Measurements from ENCODE around the gene PPP1CA.

PPP1CA gene

GRCh38 chr11:67364783-67365722 lies 36.6 kb downstream of the PPP1CA start:
- H3K27me3 Mint-ChIP-seq = no peaks in the 10 kb centered on the region
- H3K4me3 Mint-ChIP-seq = no peak overlapping the region
- no peaks in the 10 kb centered on the region for H3K36me3 Mint-ChIP-seq
- no peak overlapping the region for H3K27ac Mint-ChIP-seq
- no peaks in the 10 kb centered on the region for H3K9me3 Mint-ChIP-seq
- H3K4me1 Mint-ChIP-seq = peaks cover 19% of the 10 kb centered on the region

GRCh38 chr11:67364169-67364568 lies 37.5 kb downstream of the PPP1CA start:
- H3K4me1 Mint-ChIP-seq = peaks cover 19% of the 10 kb centered on the region
- no peak overlapping the region for H3K4me3 Mint-ChIP-seq

GRCh38 chr11:67357831-67358670 lies 43.6 kb downstream of the PPP1CA start:
- Mint-ChIP-seq H3K4me1 (peaks cover 28% of the 10 kb centered on the region), H3K27me3 (no peaks in the 10 kb centered on the region), H3K36me3 (no peaks in the 10 kb centered on the region), H3K4me3 (no peak overlapping the region), H3K9me3 (no peaks in the 10 kb centered on the region), H3K27ac (no peak overlapping the region)

More at GRCh38 chr11:67364169-67364568, 37.5 kb downstream of the PPP1CA start:
- Mint-ChIP-seq H3K9me3 (no peaks in the 10 kb centered on the region), H3K27me3 (no peaks in the 10 kb centered on the region), H3K27ac (no peak overlapping the region), H3K36me3 (no peaks in the 10 kb centered on the region)

- Mint-ChIP-seq H3K9me3 (no peaks in the 10 kb centered on the region), H3K4me1 (peaks cover 29% of the 10 kb centered on the region), H3K36me3 (no peaks in the 10 kb centered on the region), H3K27ac (peak overlapping the region; percentile 53), H3K27me3 (no peaks in the 10 kb centered on the region), H3K4me3 (peak overlapping the region; percentile 11)
These were observed 44.6 kb downstream of the PPP1CA start for GRCh38 chr11:67356864-67357561.

GRCh38 chr11:67356387-67356863 lies 45.2 kb downstream of the PPP1CA start:
- H3K9me3 Mint-ChIP-seq = no peaks in the 10 kb centered on the region
- peak overlapping the region; percentile 32 for H3K27ac Mint-ChIP-seq
- peak overlapping the region; percentile 11 for H3K4me3 Mint-ChIP-seq
- H3K4me1 Mint-ChIP-seq = peaks cover 34% of the 10 kb centered on the region
- H3K27me3 Mint-ChIP-seq = no peaks in the 10 kb centered on the region
- H3K36me3 Mint-ChIP-seq = no peaks in the 10 kb centered on the region

- H3K4me3 Mint-ChIP-seq = no peak overlapping the region
- H3K4me1 Mint-ChIP-seq = peaks cover 39% of the 10 kb centered on the region
- H3K27ac Mint-ChIP-seq = no peak overlapping the region
- H3K9me3 Mint-ChIP-seq = no peaks in the 10 kb centered on the region
- no peaks in the 10 kb centered on the region for H3K36me3 Mint-ChIP-seq
- H3K27me3 Mint-ChIP-seq = no peaks in the 10 kb centered on the region
These were observed 45.8 kb downstream of the PPP1CA start for GRCh38 chr11:67355794-67356386.

GRCh38 chr11:67355023-67355793 lies 46.5 kb downstream of the PPP1CA start:
- Mint-ChIP-seq H3K36me3 (no peaks in the 10 kb centered on the region), H3K9me3 (no peaks in the 10 kb centered on the region), H3K27me3 (no peaks in the 10 kb centered on the region), H3K27ac (peak overlapping the region; percentile 12), H3K4me3 (no peak overlapping the region), H3K4me1 (peaks cover 40% of the 10 kb centered on the region)

- H3K27ac Mint-ChIP-seq = peak overlapping the region; percentile 99
- H3K36me3 Mint-ChIP-seq = no peaks in the 10 kb centered on the region
- H3K4me3 Mint-ChIP-seq = peak overlapping the region; percentile 98
- H3K4me1 Mint-ChIP-seq = peaks cover 49% of the 10 kb centered on the region
- no peaks in the 10 kb centered on the region for H3K27me3 Mint-ChIP-seq
- no peaks in the 10 kb centered on the region for H3K9me3 Mint-ChIP-seq
These were observed 47.3 kb downstream of the PPP1CA start for GRCh38 chr11:67354075-67355022.

GRCh38 chr11:67353317-67354074 lies 48.2 kb downstream of the PPP1CA start, which contains the start of gene POLD4:
POLD4 (minus strand) TSS chr11:67353546; CDS start chr11:67353399, 147 bp downstream.
- Mint-ChIP-seq H3K9me3 (no peaks in the 10 kb centered on the region), H3K4me3 (peak within 1 kb of the TSS; percentile 98), H3K27ac (peak within 1 kb of the TSS; percentile 99), H3K27me3 (no peaks in the 10 kb centered on the region), H3K4me1 (peaks cover 57% of the 10 kb centered on the region), H3K36me3 (no peaks in the 10 kb centered on the region)

- peak overlapping the region; percentile 98 for H3K4me3 Mint-ChIP-seq
- H3K27me3 Mint-ChIP-seq = no peaks in the 10 kb centered on the region
- peak overlapping the region; percentile 99 for H3K27ac Mint-ChIP-seq
- H3K4me1 Mint-ChIP-seq = peaks cover 64% of the 10 kb centered on the region
- H3K36me3 Mint-ChIP-seq = no peaks in the 10 kb centered on the region
- H3K9me3 Mint-ChIP-seq = no peaks in the 10 kb centered on the region
These were observed 48.9 kb downstream of the PPP1CA start for GRCh38 chr11:67352546-67353316.

GRCh38 chr11:67351275-67352005 lies 50.2 kb downstream of the PPP1CA start:
- Mint-ChIP-seq H3K27me3 (no peaks in the 10 kb centered on the region), H3K27ac (peak overlapping the region; percentile 88), H3K4me3 (peak overlapping the region; percentile 68), H3K4me1 (peaks cover 62% of the 10 kb centered on the region), H3K36me3 (no peaks in the 10 kb centered on the region), H3K9me3 (no peaks in the 10 kb centered on the region)
